CD14-positive monocyte (primary cell): ENCODE results near the gene SH3RF1. TPM values are rescaled to one million over a fixed set of nuclear protein-coding genes. Genes with fewer than 3 reads are reported as not detected.

Experiments
- DNase-seq, 3 donors: peaks; one replicate each; pipeline ENCODE4 v3.0.0-alpha.2; 2011 to 2022
- H2AFZ ChIP-seq: 2 replicates; pipeline ENCODE4 v1.6.0; 2012; ENCODE audit warnings: mild to moderate bottlenecking, low read depth, low read length, inconsistent platforms; ENCODE audit not compliant: insufficient read depth, poor library complexity, severe bottlenecking
- H3K27ac ChIP-seq, 2 donors: 1 replicate in 1 of 2; 2 replicates in 1 of 2; pipeline ENCODE4 v1.5.1; 2012 to 2013; ENCODE audit warnings: low read length in 2 of 2, control low read depth in 1 of 2, inconsistent platforms in 1 of 2, low read depth in 1 of 2, mild to moderate bottlenecking in 1 of 2
- H3K27me3 ChIP-seq, 2 donors: one replicate each; pipeline versions ENCODE4 v1.6.0 to v1.6.1; 2011 to 2013; ENCODE audit warnings: low read length in 2 of 2; ENCODE audit not compliant: control insufficient read depth in 2 of 2, insufficient read depth in 2 of 2
- H3K36me3 ChIP-seq, 2 donors: replicated peaks in 1 of 2; 1 replicate in 1 of 2; 2 replicates in 1 of 2; pipeline versions ENCODE4 v1.5.1 to v1.6.1; 2012 to 2013; ENCODE audit warnings: low read length in 2 of 2, control low read depth in 1 of 2, inconsistent platforms in 1 of 2, mild to moderate bottlenecking in 1 of 2; ENCODE audit not compliant: insufficient read depth in 2 of 2, control insufficient read depth in 1 of 2
- H3K4me1 ChIP-seq, 2 donors: 1 replicate in 1 of 2; 2 replicates in 1 of 2; pipeline versions ENCODE4 v1.5.1 to v1.6.1; 2012 to 2013; ENCODE audit warnings: low read length in 2 of 2, control low read depth in 1 of 2, inconsistent platforms in 1 of 2, mild to moderate bottlenecking in 1 of 2, moderate library complexity in 1 of 2; ENCODE audit not compliant: insufficient read depth in 2 of 2, control insufficient read depth in 1 of 2
- H3K4me2 ChIP-seq: replicated peaks from 2 replicates; pipeline ENCODE3; 2012; ENCODE audit warnings: low read length, moderate library complexity, mild to moderate bottlenecking; ENCODE audit not compliant: poor library complexity, severe bottlenecking; ENCODE audit errors: extremely low read depth
- H3K4me3 ChIP-seq, 3 experiments: fragments of 200-600 bp in 1 of 3; sonication (generic) in 1 of 3; replicated peaks in 1 of 3; 1 replicate in 2 of 3; 2 replicates in 1 of 3; pipeline ENCODE4 v1.5.1; 2011 to 2013; ENCODE audit warnings: low read length in 3 of 3, mild to moderate bottlenecking in 3 of 3, control low read depth in 2 of 3, low read depth in 2 of 3, inconsistent platforms in 1 of 3, moderate library complexity in 1 of 3
- H3K79me2 ChIP-seq: 2 replicates; pipeline ENCODE4 v1.6.0; 2012; ENCODE audit warnings: mild to moderate bottlenecking, control low read depth, inconsistent platforms, low read length, moderate library complexity; ENCODE audit not compliant: insufficient read depth
- H3K9ac ChIP-seq: 2 replicates; pipeline ENCODE4 v1.6.0; 2017; ENCODE audit warnings: low read length, mild to moderate bottlenecking; ENCODE audit not compliant: insufficient read depth, poor library complexity, severe bottlenecking
- H3K9me3 ChIP-seq, 2 donors: replicated peaks in 1 of 2; 1 replicate in 1 of 2; 2 replicates in 1 of 2; pipeline versions ENCODE4 v1.5.1 to v1.6.1; 2012 to 2013; ENCODE audit warnings: low read length in 2 of 2, control low read depth in 1 of 2; ENCODE audit not compliant: control insufficient read depth in 1 of 2, insufficient read depth in 1 of 2
- H4K20me1 ChIP-seq: 2 replicates; pipeline ENCODE4 v1.6.0; 2012; ENCODE audit warnings: mild to moderate bottlenecking, low read length, control low read depth, moderate library complexity; ENCODE audit not compliant: insufficient read depth
- H3K27ac Mint-ChIP-seq, 7 donors: one replicate each; pipeline ENCODE4 v1.8.0; 2020; ENCODE audit warnings: mild to moderate bottlenecking in 7 of 7, mixed read lengths in 7 of 7, moderate library complexity in 6 of 7, inconsistent platforms in 2 of 7
- H3K27me3 Mint-ChIP-seq, 3 donors: one replicate each; pipeline ENCODE4 v1.8.0; 2021 to 2022; ENCODE audit warnings: low read depth in 3 of 3, mild to moderate bottlenecking in 3 of 3, mixed read lengths in 3 of 3, moderate library complexity in 3 of 3, inconsistent platforms in 1 of 3
- H3K36me3 Mint-ChIP-seq, 2 donors: one replicate each; pipeline ENCODE4 v1.8.0; 2020; ENCODE audit warnings: mixed read lengths in 2 of 2, inconsistent platforms in 1 of 2, mild to moderate bottlenecking in 1 of 2
- H3K4me1 Mint-ChIP-seq: one replicate; pipeline ENCODE4 v1.8.0; 2020; ENCODE audit warnings: mild to moderate bottlenecking, mixed read lengths
- H3K4me3 Mint-ChIP-seq, 2 donors: one replicate each; pipeline ENCODE4 v1.8.0; 2020; ENCODE audit warnings: mild to moderate bottlenecking in 2 of 2, mixed read lengths in 2 of 2, moderate library complexity in 1 of 2
- H3K9me3 Mint-ChIP-seq, 7 donors: one replicate each; pipeline ENCODE4 v1.8.0; 2020 to 2022; ENCODE audit warnings: mixed read lengths in 7 of 7, mild to moderate bottlenecking in 6 of 7, moderate library complexity in 6 of 7, inconsistent platforms in 2 of 7
- CTCF ChIP-seq: fragments of 200-600 bp; IDR thresholded peaks from one replicate; pipeline ENCODE4 v1.8.0; 2022; ENCODE audit warnings: antibody characterized with exemption, mild to moderate bottlenecking
- WGBS: methylation state at CpG from one replicate; pipeline ENCODE4 v1.1.5; 2013; ENCODE audit warnings: missing lambda C conversion rate; ENCODE audit not compliant: insufficient coverage; 5-methylcytosine and 5-hydroxymethylcytosine counted together
- intact Hi-C, 2 donors: fragments of 100-400 bp; cut with micrococcal nuclease; formaldehyde crosslinking; loops; one replicate each; pipeline versions ENCODE4 v1.15.0 to v1.15.1; 2023
- polyA plus RNA-seq, 3 donors: library from polyadenylated mRNA; depleted of rRNA in 1 of 3; unstranded in 2 of 3; stranded (reverse) in 1 of 3; fragments of 300-500 nt in 2 of 3; fragments of >200 nt in 1 of 3; fragmentation: Illumina TruSeq in 2 of 3; gene quantifications; 1 replicate in 2 of 3; 2 replicates in 1 of 3; pipeline ENCODE4 v1.2.3, GENCODE V29; 2012 to 2021

Gene SH3RF1
- polyA plus RNA-seq, 3 donors = 3.1 to 4.7 (median 4.4) TPM

GRCh38 chr4:169236078-169236477 is 34.7 kb downstream of the SH3RF1 start:
- Histone ChIP-seq H3K4me2 (no peak overlapping the region), H3K9me3 (no peaks in the 10 kb centered on the region), H3K27ac (no peak overlapping the region), H4K20me1 (peaks cover 5% of the 10 kb centered on the region), H3K36me3 (no peaks in the 10 kb centered on the region), H3K9ac (no peak overlapping the region), H3K4me1 (no peaks in the 10 kb centered on the region), H2AFZ (no peak overlapping the region), H3K79me2 (peaks cover 48% of the 10 kb centered on the region), H3K4me3 (no peak overlapping the region), H3K27me3 (no peaks in the 10 kb centered on the region)
- Mint-ChIP-seq H3K4me3 (no peak overlapping the region), H3K27me3 (peaks cover 0 to 2% (median 0%) of the 10 kb centered on the region in 3 donors), H3K4me1 (peaks cover 6% of the 10 kb centered on the region), H3K27ac (peak overlapping the region in 2 of 7 donors; percentile 7 to 9), H3K36me3 (peaks cover 0 to 5% of the 10 kb centered on the region in 2 donors), H3K9me3 (no peaks in the 10 kb centered on the region)
- intact Hi-C loops = no loop called here
- DNase-seq = no peak
- no CpG with 5 or more reads among the region's 6 CpGs for WGBS
- no peak for TF ChIP-seq CTCF

GRCh38 chr4:169234137-169234855 is 36.5 kb downstream of the SH3RF1 start:
- Mint-ChIP-seq H3K4me3 (no peak overlapping the region), H3K27me3 (peaks cover 0 to 2% (median 0%) of the 10 kb centered on the region in 3 donors), H3K4me1 (peaks cover 12% of the 10 kb centered on the region), H3K36me3 (peaks cover 1 to 3% of the 10 kb centered on the region in 2 donors), H3K27ac (no peak overlapping the region), H3K9me3 (no peaks in the 10 kb centered on the region)
- H3K4me3 ChIP-seq = no peak overlapping the region
- H3K27ac ChIP-seq = no peak overlapping the region
- peaks cover 39% of the 10 kb centered on the region for H3K79me2 ChIP-seq
- intact Hi-C loops = no loop called here
- no peak overlapping the region for H3K4me2 ChIP-seq
- no peak for DNase-seq
- no peaks in the 10 kb centered on the region for H3K9me3 ChIP-seq
- H2AFZ ChIP-seq = no peak overlapping the region
- no peaks in the 10 kb centered on the region for H3K36me3 ChIP-seq
- no peak for TF ChIP-seq CTCF
- H3K27me3 ChIP-seq = no peaks in the 10 kb centered on the region
- peaks cover 3 to 5% of the 10 kb centered on the region in 2 donors for H3K4me1 ChIP-seq
- peaks cover 5% of the 10 kb centered on the region for H4K20me1 ChIP-seq
- H3K9ac ChIP-seq = no peak overlapping the region
- WGBS = no CpG with 5 or more reads among the region's 7 CpGs
